ENCODE results near the gene S1PR1. TPM values are rescaled to one million over a fixed set of nuclear protein-coding genes. Genes with fewer than 3 reads are reported as not detected.
"Not testable (repeated sequence)": the region's sequence is repeated elsewhere in the genome, so short reads cannot be mapped to it uniquely, and the experiment has no call there.

The S1PR1 gene
- total RNA-seq, 1 donor from 2014 or later = 85.2 TPM

- Mint-ChIP-seq H3K4me1 (no peaks in the 10 kb centered on the region), H3K9me3 (no peaks in the 10 kb centered on the region), H3K27ac (no peak overlapping the region), H3K4me3 (no peak overlapping the region), H3K36me3 (ENCODE audit: low read depth) (no peaks in the 10 kb centered on the region), H3K27me3 (no peaks in the 10 kb centered on the region)
- ChIA-PET POLR2A (interaction anchor here (1.0 kb wide), 1 partner anchor 32 kb away, joined by 4 read pairs; no protein-coding TSS in a partner anchor), CTCF (no interaction called here)
- intact Hi-C loops (cut with micrococcal nuclease) = no loop called here
- no peak for TF ChIP-seq CTCF (IDR thresholded peaks at IDR 0.05)
- DNase-seq = no peak
- ATAC-seq (ENCODE audit: low read depth) = no peak
Observed at GRCh38 chr1:101207891-101208290, 28.9 kb upstream of the S1PR1 start.

- no peak for TF ChIP-seq CTCF (IDR thresholded peaks at IDR 0.05)
- CTCF ChIA-PET = interaction anchor here (1.6 kb wide), 1 partner anchor 11 kb away, joined by 3 read pairs; no protein-coding TSS in a partner anchor
- no peak for DNase-seq
- Mint-ChIP-seq H3K9me3 (no peaks in the 10 kb centered on the region), H3K27ac (no peak overlapping the region), H3K27me3 (no peaks in the 10 kb centered on the region), H3K4me3 (no peak overlapping the region), H3K36me3 (ENCODE audit: low read depth) (no peaks in the 10 kb centered on the region), H3K4me1 (no peaks in the 10 kb centered on the region)
- ATAC-seq (ENCODE audit: low read depth) = no peak
- POLR2A ChIA-PET = interaction anchor here (1.0 kb wide), 1 partner anchor 11 kb away, joined by 3 read pairs; no protein-coding TSS in a partner anchor
- intact Hi-C loops (cut with micrococcal nuclease) = no loop called here
Observed at GRCh38 chr1:101215363-101216011, 21.3 kb upstream of the S1PR1 start.

GRCh38 chr1:101216623-101217022 lies 20.2 kb upstream of the S1PR1 start:
- TF ChIP-seq CTCF (IDR thresholded peaks at IDR 0.05) = no peak
- ChIA-PET POLR2A (interaction anchor here (1.4 kb wide), 1 partner anchor 17 kb away, joined by 3 read pairs; no protein-coding TSS in a partner anchor), CTCF (no interaction called here)
- intact Hi-C loops (cut with micrococcal nuclease) = no loop called here
- no peaks in the 10 kb centered on the region for H3K27me3 Mint-ChIP-seq
- no peaks in the 10 kb centered on the region for H3K36me3 Mint-ChIP-seq (ENCODE audit: low read depth)
- H3K9me3 Mint-ChIP-seq = no peaks in the 10 kb centered on the region
- H3K4me1 Mint-ChIP-seq = peaks cover 10% of the 10 kb centered on the region
- ATAC-seq (ENCODE audit: low read depth) = no peak
- no peak for DNase-seq
- no peak overlapping the region for H3K27ac Mint-ChIP-seq
- no peak overlapping the region for H3K4me3 Mint-ChIP-seq

GRCh38 chr1:101217148-101217547 lies 19.7 kb upstream of the S1PR1 start:
- Mint-ChIP-seq H3K4me3 (no peak overlapping the region), H3K4me1 (peaks cover 15% of the 10 kb centered on the region), H3K27ac (no peak overlapping the region), H3K36me3 (ENCODE audit: low read depth) (no peaks in the 10 kb centered on the region), H3K9me3 (no peaks in the 10 kb centered on the region), H3K27me3 (no peaks in the 10 kb centered on the region)
- POLR2A ChIA-PET = interaction anchor here (1.4 kb wide), 1 partner anchor 17 kb away, joined by 3 read pairs; no protein-coding TSS in a partner anchor
- intact Hi-C loops (cut with micrococcal nuclease) = no loop called here
- no peak for ATAC-seq (ENCODE audit: low read depth)
- CTCF ChIA-PET = no interaction called here
- no peak for DNase-seq
- TF ChIP-seq CTCF (IDR thresholded peaks at IDR 0.05) = no peak

- H3K4me3 Mint-ChIP-seq; H3K9me3 Mint-ChIP-seq; H3K27me3 Mint-ChIP-seq; H3K27ac Mint-ChIP-seq; POLR2A ChIA-PET; H3K36me3 Mint-ChIP-seq (ENCODE audit: low read depth); intact Hi-C loops (cut with micrococcal nuclease); ATAC-seq (ENCODE audit: low read depth); DNase-seq; CTCF ChIA-PET: not testable (repeated sequence)
- H3K4me1 Mint-ChIP-seq = peaks cover 20% of the 10 kb centered on the region
Observed at GRCh38 chr1:101218968-101219367, 17.9 kb upstream of the S1PR1 start.

Data from activated B cell treated with CpG ODN at 0.5 μM for 24 hours (primary cell).